ENCODE data around the gene PRDM16. TPM values are rescaled to one million over a fixed set of nuclear protein-coding genes. Genes with fewer than 3 reads are reported as not detected.

The PRDM16 gene
- total RNA-seq, 1 donor from 2014 or later: 0.79 TPM

GRCh38 chr1:3465091-3465934, 396.3 kb downstream of the PRDM16 start:
- DNase-seq (ENCODE audit: low read depth) (peak; percentile 60), FAIRE-seq (no peak)
- Histone ChIP-seq H3K27me3 (ENCODE audit: control insufficient read depth, insufficient read depth, low read length) (no peaks in the 10 kb centered on the region), H3K4me3 (ENCODE audit: low read depth, low read length) (no peak overlapping the region), H3K36me3 (ENCODE audit: control insufficient read depth, insufficient read depth, low read length) (peaks cover 5% of the 10 kb centered on the region)
- TF ChIP-seq CTCF (IDR thresholded peaks at IDR 0.05; ENCODE audit: insufficient read depth, low read length, severe bottlenecking): no peak

GRCh38 chr1:3465935-3466321, 396.9 kb downstream of the PRDM16 start:
- H3K4me3 ChIP-seq (ENCODE audit: low read depth, low read length): no peak overlapping the region
- H3K36me3 ChIP-seq (ENCODE audit: control insufficient read depth, insufficient read depth, low read length): peaks cover 5% of the 10 kb centered on the region
- no peaks in the 10 kb centered on the region for H3K27me3 ChIP-seq (ENCODE audit: control insufficient read depth, insufficient read depth, low read length)
- FAIRE-seq: no peak
- no peak for DNase-seq (ENCODE audit: low read depth)
- TF ChIP-seq CTCF (IDR thresholded peaks at IDR 0.05; ENCODE audit: insufficient read depth, low read length, severe bottlenecking): no peak

GRCh38 chr1:3466366-3467075, 397.5 kb downstream of the PRDM16 start:
- no peaks in the 10 kb centered on the region for H3K27me3 ChIP-seq (ENCODE audit: control insufficient read depth, insufficient read depth, low read length)
- peaks cover 5% of the 10 kb centered on the region for H3K36me3 ChIP-seq (ENCODE audit: control insufficient read depth, insufficient read depth, low read length)
- FAIRE-seq (no peak), DNase-seq (ENCODE audit: low read depth) (no peak)
- H3K4me3 ChIP-seq (ENCODE audit: low read depth, low read length): no peak overlapping the region
- TF ChIP-seq CTCF (IDR thresholded peaks at IDR 0.05; ENCODE audit: insufficient read depth, low read length, severe bottlenecking): no peak

GRCh38 chr1:3467096-3468036, 398.4 kb downstream of the PRDM16 start:
- Histone ChIP-seq H3K27me3 (ENCODE audit: control insufficient read depth, insufficient read depth, low read length) (no peaks in the 10 kb centered on the region), H3K36me3 (ENCODE audit: control insufficient read depth, insufficient read depth, low read length) (peaks cover 5% of the 10 kb centered on the region), H3K4me3 (ENCODE audit: low read depth, low read length) (no peak overlapping the region)
- DNase-seq (ENCODE audit: low read depth) (no peak), FAIRE-seq (no peak)
- TF ChIP-seq CTCF (IDR thresholded peaks at IDR 0.05; ENCODE audit: insufficient read depth, low read length, severe bottlenecking): no peak

GRCh38 chr1:3468236-3469103, 399.5 kb downstream of the PRDM16 start:
- no peak for FAIRE-seq
- Histone ChIP-seq H3K27me3 (ENCODE audit: control insufficient read depth, insufficient read depth, low read length) (no peaks in the 10 kb centered on the region), H3K36me3 (ENCODE audit: control insufficient read depth, insufficient read depth, low read length) (peaks cover 3% of the 10 kb centered on the region), H3K4me3 (ENCODE audit: low read depth, low read length) (no peak overlapping the region)
- no peak for TF ChIP-seq CTCF (IDR thresholded peaks at IDR 0.05; ENCODE audit: insufficient read depth, low read length, severe bottlenecking)
- peak; percentile 55 for DNase-seq (ENCODE audit: low read depth)

Measured in bronchial epithelial cell (primary cell).